Adrenal gland (tissue), 12 donors: Measurements from ENCODE around the gene SETD2. TPM values are rescaled to one million over a fixed set of nuclear protein-coding genes. Genes with fewer than 3 reads are reported as not detected.

ENCODE experiments used
- DNase-seq, 7 donors: peaks; one replicate each; pipeline ENCODE4 v3.0.0-alpha.2; 2019 to 2020
- H3K27ac ChIP-seq, 5 donors: fragments of 200-600 bp; sonication (generic) in 4 of 5; 1 replicate in 3 of 5; 2 replicates in 2 of 5; pipeline versions ENCODE4 v1.5.1 to v1.8.0; 2016 to 2020; ENCODE audit warnings: mild to moderate bottlenecking in 1 of 5
- H3K27me3 ChIP-seq: fragments of 200-600 bp; 2 replicates; pipeline ENCODE4 v1.8.0; 2021
- H3K36me3 ChIP-seq, 2 donors: fragments of 200-600 bp; replicated peaks in 1 of 2; 1 replicate in 1 of 2; 2 replicates in 1 of 2; pipeline versions ENCODE4 v1.5.1 to v1.8.0; 2018 to 2022
- H3K4me1 ChIP-seq, 2 donors: fragments of 200-600 bp; replicated peaks in 1 of 2; 1 replicate in 1 of 2; 2 replicates in 1 of 2; pipeline versions ENCODE4 v1.5.1 to v1.8.0; 2018 to 2021
- H3K4me3 ChIP-seq, 4 donors: fragments of 200-600 bp; sonication (generic) in 3 of 4; one replicate each; pipeline ENCODE4 v1.5.1; 2016 to 2018
- H3K9me3 ChIP-seq, 3 donors: fragments of 200-600 bp; sonication (generic) in 1 of 3; replicated peaks in 1 of 3; 1 replicate in 2 of 3; 2 replicates in 1 of 3; pipeline versions ENCODE4 v1.5.1 to v1.8.0; 2016 to 2021
- CTCF ChIP-seq, 6 experiments: fragments of 450-650 bp in 4 of 6; fragments of 200-600 bp in 2 of 6; sonication (generic) in 1 of 6; IDR thresholded peaks; 1 replicate in 5 of 6; 2 replicates in 1 of 6; pipeline versions ENCODE4 v1.5.1 to v1.8.0; 2016 to 2021; ENCODE audit warnings: antibody characterized with exemption in 6 of 6, mild to moderate bottlenecking in 2 of 6, moderate library complexity in 1 of 6
- POLR2A ChIP-seq, 2 donors: fragments of 450-650 bp; IDR thresholded peaks; one replicate each; pipeline ENCODE4 v1.6.1; 2017; ENCODE audit warnings: antibody characterized with exemption in 2 of 2, mild to moderate bottlenecking in 2 of 2, moderate library complexity in 1 of 2
- WGBS, 4 donors: extraction: QIAGEN DNeasy Blood & Tissue Kit in 2 of 4; methylation state at CpG; one replicate each; pipeline versions ENCODE4 v1.1.5 to v1.1.7; 2013 to 2017; 5-methylcytosine and 5-hydroxymethylcytosine counted together
- intact Hi-C, 2 donors: fragments of 100-400 bp; cut with DNase I; formaldehyde crosslinking; loops; one replicate each; pipeline versions ENCODE4 v1.14.1 to v1.15.0; 2022 to 2023
- polyA plus RNA-seq, 3 donors: library from polyadenylated mRNA; stranded (reverse); fragments of 200-250 nt in 2 of 3; fragments of 350-450 nt in 1 of 3; fragmentation: Illumina TruSeq in 1 of 3; extraction: RNeasy Lipid Tissue Mini Kit (QIAGEN cat#74804) in 1 of 3; gene quantifications; one replicate each; pipeline ENCODE4 v1.2.3, GENCODE V29; 2013 to 2014
- total RNA-seq, 9 donors: library from RNA; depleted of rRNA in 4 of 9; stranded (reverse); fragments of >200 nt in 4 of 9; fragments of 120-200 nt in 1 of 9; fragmentation: NEBNext Ultra II Directional in 1 of 9; extraction: Animal tissue kit (Norgen Biotek cat#: 25700) in 1 of 9; gene quantifications; one replicate each; pipeline versions ENCODE4 v1.1.0 to v1.2.4, GENCODE V29; 2013 to 2023
- donor health status: healthy with polysubstance abuse.
- donor health status: Bipolar disorder and iron deficiency.
- donor health status: DM: yes; HTN: yes; CAD: no.
- donor health status: DM: no; HTN: no; CAD: no.
- donor health status: DM: no; HTN: no; CAD: no.
- donor health status: DM: yes; HTN: yes; CAD: no.

SETD2 gene
- total and polyA plus RNA-seq, 12 donors, result 12.6 to 58.9 (median 39.1) TPM

- Histone ChIP-seq H3K27me3 (no peaks in the 10 kb centered on the region), H3K27ac (peak overlapping the region in 1 of 5 donors; percentile 10), H3K9me3 (no peaks in the 10 kb centered on the region), H3K4me1 (peaks cover 0 to 8% of the 10 kb centered on the region in 2 donors), H3K4me3 (no peak overlapping the region), H3K36me3 (peaks cover 0 to 31% of the 10 kb centered on the region in 2 donors)
- intact Hi-C loops, result no loop called here
- WGBS, 4 donors, result 74 to 84% (median 78%) methylated on average over 1 of the region's 1 CpG
- DNase-seq, result no peak
- TF ChIP-seq CTCF (IDR thresholded peaks at IDR 0.05) (no peak), POLR2A (IDR thresholded peaks at IDR 0.05) (no peak)
Observed at GRCh38 chr3:47096959-47097358, 67.0 kb downstream of the SETD2 start.

- Histone ChIP-seq H3K9me3 (no peaks in the 10 kb centered on the region), H3K4me3 (no peak overlapping the region), H3K36me3 (peaks cover 0 to 29% of the 10 kb centered on the region in 2 donors), H3K4me1 (peaks cover 0 to 7% of the 10 kb centered on the region in 2 donors), H3K27ac (no peak overlapping the region), H3K27me3 (no peaks in the 10 kb centered on the region)
- DNase-seq, result no peak
- 90 to 97% (median 95%) methylated on average over 3 of the region's 3 CpGs for WGBS, 4 donors
- intact Hi-C loops, result no loop called here
- TF ChIP-seq POLR2A (IDR thresholded peaks at IDR 0.05), result no peak
- no peak for TF ChIP-seq CTCF (IDR thresholded peaks at IDR 0.05)
Observed at GRCh38 chr3:47092090-47092489, 71.8 kb downstream of the SETD2 start.

DNA sequence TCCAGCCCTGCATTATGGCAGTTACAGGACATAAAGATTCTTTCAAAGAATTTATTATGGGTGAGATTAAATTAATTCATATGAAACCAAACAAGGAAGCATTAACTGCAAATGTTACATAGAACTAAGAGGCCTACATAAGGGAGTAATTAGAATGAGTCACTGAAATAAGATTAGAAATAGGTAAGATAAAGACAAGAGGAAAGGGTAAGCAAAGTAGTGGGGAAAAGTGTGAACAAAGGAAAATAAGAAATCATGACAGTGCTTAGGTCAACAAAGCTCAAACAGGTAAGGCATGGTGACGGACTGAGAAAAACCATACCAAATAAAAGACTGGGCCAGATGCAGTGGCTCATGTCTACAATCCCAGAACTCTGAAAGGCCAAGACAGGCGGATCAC, 74.3 kb downstream of the SETD2 start:
- DNase-seq, result no peak
- no peak for TF ChIP-seq CTCF (IDR thresholded peaks at IDR 0.05)
- no peaks in the 10 kb centered on the region for H3K9me3 ChIP-seq
- H3K4me1 ChIP-seq, result no peaks in the 10 kb centered on the region
- H3K4me3 ChIP-seq, result no peak overlapping the region
- H3K27me3 ChIP-seq, result no peaks in the 10 kb centered on the region
- intact Hi-C loops, result no loop called here
- peaks cover 0 to 24% of the 10 kb centered on the region in 2 donors for H3K36me3 ChIP-seq
- WGBS, 4 donors, result 83 to 98% (median 97%) methylated on average over 2 of the region's 2 CpGs
- H3K27ac ChIP-seq, result no peak overlapping the region

- DNase-seq, result no peak
- Histone ChIP-seq H3K27me3 (no peaks in the 10 kb centered on the region), H3K27ac (no peak overlapping the region), H3K9me3 (no peaks in the 10 kb centered on the region), H3K4me1 (no peaks in the 10 kb centered on the region), H3K36me3 (peaks cover 0 to 43% of the 10 kb centered on the region in 2 donors), H3K4me3 (no peak overlapping the region)
- TF ChIP-seq CTCF (IDR thresholded peaks at IDR 0.05), result no peak
- TF ChIP-seq POLR2A (IDR thresholded peaks at IDR 0.05), result no peak
- intact Hi-C loops, result no loop called here
- WGBS, 4 donors, result 88 to 93% (median 91%) methylated on average over 7 of the region's 7 CpGs
Observed at GRCh38 chr3:47086071-47086470, 77.8 kb downstream of the SETD2 start.
